Mesendoderm (in vitro differentiated cells): Measurements from ENCODE around the gene KPNA1.
A peak's percentile ranks its signal among the peaks of the same experiment; 100 is the strongest.

Experiments
- DNase-seq: peaks from one replicate; pipeline ENCODE4 v3.0.0; 2013
- H2AK5ac ChIP-seq: 2 replicates; pipeline ENCODE4 v1.6.1; 2013; ENCODE audit warnings: low read length, inconsistent platforms
- H2BK120ac ChIP-seq: 2 replicates; pipeline ENCODE4 v1.6.1; 2013; ENCODE audit warnings: low read depth, mild to moderate bottlenecking, low read length, moderate library complexity, mixed read lengths
- H2BK15ac ChIP-seq: replicated peaks from 2 replicates; pipeline ENCODE4 v1.6.1; 2013; ENCODE audit warnings: low read depth, mild to moderate bottlenecking, moderate library complexity
- H2BK5ac ChIP-seq: 2 replicates; pipeline ENCODE4 v1.6.1; 2013; ENCODE audit warnings: low read length, inconsistent platforms
- H3K18ac ChIP-seq: 2 replicates; pipeline ENCODE4 v1.6.1; 2013; ENCODE audit warnings: mild to moderate bottlenecking, low read length, mixed read lengths
- H3K23ac ChIP-seq: one replicate; pipeline ENCODE4 v1.6.1; 2013; ENCODE audit warnings: low read length
- H3K27ac ChIP-seq: 2 replicates; pipeline ENCODE4 v1.5.1; 2013; ENCODE audit warnings: low read depth, mild to moderate bottlenecking, inconsistent platforms, low read length, moderate library complexity
- H3K27me3 ChIP-seq: 2 replicates; pipeline ENCODE4 v1.6.1; 2013; ENCODE audit warnings: low read length, control low read depth, mild to moderate bottlenecking, inconsistent platforms; ENCODE audit not compliant: insufficient read depth, poor library complexity
- H3K36me3 ChIP-seq: 2 replicates; pipeline ENCODE4 v1.6.1; 2013; ENCODE audit warnings: low read length, inconsistent platforms; ENCODE audit not compliant: control insufficient read depth, insufficient read depth
- H3K4ac ChIP-seq: one replicate; pipeline ENCODE4 v1.6.1; 2013; ENCODE audit warnings: low read depth, mild to moderate bottlenecking, low read length, moderate library complexity
- H3K4me1 ChIP-seq: 2 replicates; pipeline ENCODE4 v1.6.1; 2013; ENCODE audit warnings: low read depth, low read length, inconsistent platforms; ENCODE audit not compliant: control insufficient read depth
- H3K4me2 ChIP-seq: 2 replicates; pipeline ENCODE4 v1.6.1; 2013; ENCODE audit warnings: low read length
- H3K4me3 ChIP-seq: 2 replicates; pipeline ENCODE4 v1.5.1; 2013; ENCODE audit warnings: mild to moderate bottlenecking, low read length
- H3K56ac ChIP-seq: one replicate; pipeline ENCODE4 v1.6.1; 2013; ENCODE audit warnings: low read length
- H3K79me1 ChIP-seq: 2 replicates; pipeline ENCODE4 v1.6.1; 2013; ENCODE audit warnings: low read length, inconsistent platforms
- H3K79me2 ChIP-seq: 2 replicates; pipeline ENCODE4 v1.6.1; 2013; ENCODE audit warnings: mild to moderate bottlenecking, low read length; ENCODE audit not compliant: control insufficient read depth, insufficient read depth
- H3K9ac ChIP-seq: 2 replicates; pipeline ENCODE4 v1.6.1; 2013; ENCODE audit warnings: low read length, inconsistent platforms
- H4K5ac ChIP-seq: one replicate; pipeline ENCODE4 v1.6.1; 2013; ENCODE audit warnings: low read length
- H4K8ac ChIP-seq: one replicate; pipeline ENCODE4 v1.6.1; 2013; ENCODE audit warnings: low read depth, mild to moderate bottlenecking, control low read depth, low read length, moderate library complexity
- WGBS: extraction: QIAGEN DNeasy Blood & Tissue Kit; methylation state at CpG from one replicate; pipeline ENCODE4 v1.1.7; 2013; ENCODE audit warnings: low lambda C conversion rate, missing lambda C conversion rate; ENCODE audit not compliant: insufficient coverage; ENCODE audit errors: extremely low coverage; 5-methylcytosine and 5-hydroxymethylcytosine counted together

The KPNA1 gene

GRCh38 chr3:122415762-122416654 lies 98.7 kb downstream of the KPNA1 start, which contains the start of gene WDR5B:
Gene WDR5B (minus strand): TSS chr3:122416062. CDS start chr3:122415528, 534 bp downstream.
- Histone ChIP-seq H3K9ac (peak within 1 kb of the TSS; percentile 91), H3K18ac (peak within 1 kb of the TSS; percentile 19), H3K23ac (no peak within 1 kb of the TSS), H3K79me2 (peaks cover 5% of the 10 kb centered on the region), H3K4me1 (no peaks in the 10 kb centered on the region), H3K27me3 (no peaks in the 10 kb centered on the region), H3K27ac (peak within 1 kb of the TSS; percentile 34), H2BK15ac (no peak within 1 kb of the TSS), H3K36me3 (no peaks in the 10 kb centered on the region), H3K4ac (no peak within 1 kb of the TSS), H3K4me2 (peak within 1 kb of the TSS; percentile 89), H2BK5ac (peak within 1 kb of the TSS; percentile 53), H2BK120ac (no peak within 1 kb of the TSS), H4K5ac (peak within 1 kb of the TSS; percentile 10), H4K8ac (peak within 1 kb of the TSS; percentile 78), H3K56ac (peak within 1 kb of the TSS; percentile 94), H3K4me3 (peak within 1 kb of the TSS; percentile 92), H3K79me1 (peaks cover 4% of the 10 kb centered on the region), H2AK5ac (no peak within 1 kb of the TSS)
- DNase-seq: peak; percentile 99
- WGBS: no CpG with 5 or more reads among the region's 48 CpGs

- Histone ChIP-seq H3K27me3 (no peaks in the 10 kb centered on the region), H3K79me2 (peaks cover 5% of the 10 kb centered on the region), H3K36me3 (no peaks in the 10 kb centered on the region), H3K4me3 (peak overlapping the region; percentile 78), H3K4ac (no peak overlapping the region), H3K56ac (peak overlapping the region; percentile 86), H3K4me1 (no peaks in the 10 kb centered on the region), H2BK5ac (no peak overlapping the region), H3K27ac (no peak overlapping the region), H3K79me1 (peaks cover 4% of the 10 kb centered on the region), H3K4me2 (peak overlapping the region; percentile 89), H4K8ac (no peak overlapping the region), H2BK15ac (no peak overlapping the region), H3K18ac (no peak overlapping the region), H3K23ac (no peak overlapping the region), H2AK5ac (no peak overlapping the region), H2BK120ac (no peak overlapping the region), H3K9ac (peak overlapping the region; percentile 74), H4K5ac (no peak overlapping the region)
- no CpG with 5 or more reads among the region's 10 CpGs for WGBS
- peak; percentile 70 for DNase-seq
Measured at GRCh38 chr3:122415104-122415744, 99.5 kb downstream of the KPNA1 start.

GRCh38 chr3:122414391-122414790 lies 100.3 kb downstream of the KPNA1 start:
- Histone ChIP-seq H2AK5ac (no peak overlapping the region), H3K56ac (no peak overlapping the region), H4K5ac (no peak overlapping the region), H3K23ac (no peak overlapping the region), H3K4ac (no peak overlapping the region), H2BK5ac (no peak overlapping the region), H3K4me2 (no peak overlapping the region), H2BK120ac (no peak overlapping the region), H3K18ac (no peak overlapping the region), H4K8ac (no peak overlapping the region), H3K27ac (no peak overlapping the region), H3K79me2 (peaks cover 5% of the 10 kb centered on the region), H3K27me3 (no peaks in the 10 kb centered on the region), H3K4me3 (no peak overlapping the region), H3K79me1 (peaks cover 4% of the 10 kb centered on the region), H3K4me1 (no peaks in the 10 kb centered on the region), H3K9ac (no peak overlapping the region), H2BK15ac (no peak overlapping the region), H3K36me3 (no peaks in the 10 kb centered on the region)
- no CpG with 5 or more reads among the region's 3 CpGs for WGBS
- no peak for DNase-seq

DNA sequence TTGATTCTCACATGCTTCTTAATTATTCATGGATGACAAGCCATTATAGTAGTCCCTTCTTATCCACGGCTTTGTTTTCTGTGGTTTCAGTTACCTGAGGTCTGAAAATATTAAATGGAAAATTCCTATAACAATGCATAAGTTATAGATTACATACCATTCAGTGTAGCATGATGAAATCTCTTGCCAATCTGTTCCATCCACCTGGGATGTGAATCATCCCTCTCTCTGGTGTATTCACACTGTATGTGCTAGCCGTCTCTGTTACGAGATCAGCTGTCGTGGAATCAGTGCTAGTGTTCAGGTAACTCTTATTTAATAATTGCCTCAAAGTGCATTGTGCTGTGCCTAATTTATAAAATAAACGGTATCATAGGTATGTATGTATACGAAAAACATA lies 104.1 kb downstream of the KPNA1 start:
- Histone ChIP-seq H3K4ac (no peak overlapping the region), H3K79me1 (peaks cover 4% of the 10 kb centered on the region), H3K56ac (no peak overlapping the region), H3K4me2 (no peak overlapping the region), H2BK120ac (no peak overlapping the region), H3K23ac (no peak overlapping the region), H3K9ac (no peak overlapping the region), H2AK5ac (no peak overlapping the region), H3K4me1 (no peaks in the 10 kb centered on the region), H3K79me2 (peaks cover 5% of the 10 kb centered on the region), H3K27ac (no peak overlapping the region), H3K36me3 (no peaks in the 10 kb centered on the region), H3K18ac (no peak overlapping the region), H2BK15ac (no peak overlapping the region), H3K27me3 (no peaks in the 10 kb centered on the region), H4K5ac (no peak overlapping the region), H3K4me3 (no peak overlapping the region), H2BK5ac (no peak overlapping the region), H4K8ac (no peak overlapping the region)
- no CpG with 5 or more reads among the region's 6 CpGs for WGBS
- DNase-seq: peak; percentile 63

GRCh38 chr3:122410111-122410510 lies 104.6 kb downstream of the KPNA1 start:
- no peaks in the 10 kb centered on the region for H3K27me3 ChIP-seq
- no peak overlapping the region for H3K23ac ChIP-seq
- H2AK5ac ChIP-seq: no peak overlapping the region
- no peak overlapping the region for H3K4ac ChIP-seq
- H3K56ac ChIP-seq: no peak overlapping the region
- H3K18ac ChIP-seq: no peak overlapping the region
- WGBS: no CpG with 5 or more reads among the region's 4 CpGs
- no peaks in the 10 kb centered on the region for H3K4me1 ChIP-seq
- DNase-seq: peak; percentile 14
- H2BK120ac ChIP-seq: no peak overlapping the region
- H4K8ac ChIP-seq: no peak overlapping the region
- H3K4me2 ChIP-seq: no peak overlapping the region
- no peak overlapping the region for H2BK5ac ChIP-seq
- H4K5ac ChIP-seq: no peak overlapping the region
- no peak overlapping the region for H3K9ac ChIP-seq
- peaks cover 2% of the 10 kb centered on the region for H3K79me1 ChIP-seq
- peaks cover 4% of the 10 kb centered on the region for H3K79me2 ChIP-seq
- H3K27ac ChIP-seq: no peak overlapping the region
- no peak overlapping the region for H3K4me3 ChIP-seq
- H2BK15ac ChIP-seq: no peak overlapping the region
- H3K36me3 ChIP-seq: no peaks in the 10 kb centered on the region
